HepG2 (cell line): ENCODE results near the gene C2CD4A. TPM values are rescaled to one million over a fixed set of nuclear protein-coding genes. Genes with fewer than 3 reads are reported as not detected.

Experiments
- ARHGAP35 ChIP-seq: sonication (generic); formaldehyde crosslinking; IDR thresholded peaks from 2 replicates; pipeline ENCODE4 v1.9.0; 2022; ENCODE audit warnings: mild to moderate bottlenecking, inconsistent platforms, moderate library complexity, missing genetic modification reagents, borderline replicate concordance
- ATRX ChIP-seq: sonication (generic); formaldehyde crosslinking; IDR thresholded peaks from 2 replicates; pipeline ENCODE4 v1.4.0; 2020; ENCODE audit warnings: missing genetic modification reagents, borderline replicate concordance
- CENPX ChIP-seq: sonication (generic); formaldehyde crosslinking; IDR thresholded peaks from 2 replicates; pipeline ENCODE4 v1.9.0; 2021; ENCODE audit warnings: mild to moderate bottlenecking, missing genetic modification reagents, moderate library complexity
- CSRNP2 ChIP-seq: sonication (generic); formaldehyde crosslinking; conservative IDR thresholded peaks from 2 replicates; pipeline ENCODE4 v1.8.0; 2022; ENCODE audit warnings: low read depth, missing genetic modification reagents
- KDM6A ChIP-seq: IDR thresholded peaks from 2 replicates; pipeline ENCODE4 v1.6.1; 2016; ENCODE audit warnings: low read depth
- MNT ChIP-seq: fragments of 450-650 bp; IDR thresholded peaks from 2 replicates; pipeline ENCODE4 v1.6.1; 2016
- NFATC3 ChIP-seq: sonication (generic); formaldehyde crosslinking; IDR thresholded peaks from 2 replicates; pipeline ENCODE4 v1.5.1; 2020; ENCODE audit warnings: mild to moderate bottlenecking, missing genetic modification reagents
- PPARG ChIP-seq: conservative IDR thresholded peaks from 2 replicates; pipeline ENCODE4 v1.6.1; 2016; ENCODE audit warnings: missing biosample characterization, missing genetic modification reagents
- TBX3 ChIP-seq: fragments of 450-650 bp; IDR thresholded peaks from 2 replicates; pipeline ENCODE4 v1.6.1; 2017; ENCODE audit warnings: antibody characterized with exemption, mild to moderate bottlenecking, inconsistent platforms, borderline replicate concordance
- TRIM24 ChIP-seq: sonication (generic); formaldehyde crosslinking; IDR thresholded peaks from 2 replicates; pipeline ENCODE4 v1.8.0; 2022; ENCODE audit warnings: mild to moderate bottlenecking, missing genetic modification reagents
- WIZ ChIP-seq: sonication (generic); formaldehyde crosslinking; IDR thresholded peaks from 2 replicates; pipeline ENCODE4 v1.5.1; 2020; ENCODE audit warnings: mild to moderate bottlenecking, missing genetic modification reagents
- YY1 ChIP-seq: IDR thresholded peaks from 2 replicates; pipeline ENCODE4 v1.6.1; 2011; ENCODE audit warnings: low read length, low read depth, moderate library complexity, mild to moderate bottlenecking; ENCODE audit not compliant: insufficient read depth, insufficient replicate concordance
- ZBTB7B ChIP-seq: sonication (generic); formaldehyde crosslinking; IDR thresholded peaks from 2 replicates; pipeline ENCODE4 v1.4.0; 2020; ENCODE audit warnings: missing genetic modification reagents
- ZFP62 ChIP-seq: sonication (generic); formaldehyde crosslinking; IDR thresholded peaks from 2 replicates; pipeline ENCODE4 v1.4.0; 2020; ENCODE audit warnings: missing genetic modification reagents
- ZNF124 ChIP-seq: sonication (generic); formaldehyde crosslinking; IDR thresholded peaks from 2 replicates; pipeline ENCODE4 v1.4.0; 2020; ENCODE audit warnings: missing genetic modification reagents
- ZNF326 ChIP-seq: sonication (generic); formaldehyde crosslinking; IDR thresholded peaks from 2 replicates; pipeline ENCODE4 v1.4.0; 2020; ENCODE audit warnings: missing genetic modification reagents, borderline replicate concordance
- ZNF33A ChIP-seq: sonication (generic); formaldehyde crosslinking; IDR thresholded peaks from 2 replicates; pipeline ENCODE4 v1.5.1; 2020; ENCODE audit warnings: missing genetic modification reagents, mild to moderate bottlenecking, moderate library complexity, borderline replicate concordance
- ZNF382 ChIP-seq: sonication (generic); formaldehyde crosslinking; IDR thresholded peaks from 2 replicates; pipeline ENCODE4 v1.5.0; 2020; ENCODE audit warnings: missing genetic modification reagents, mild to moderate bottlenecking, borderline replicate concordance
- ZNF414 ChIP-seq: sonication (generic); formaldehyde crosslinking; IDR thresholded peaks from 2 replicates; pipeline ENCODE4 v1.5.0; 2020; ENCODE audit warnings: missing genetic modification reagents
- ZNF558 ChIP-seq: sonication (generic); formaldehyde crosslinking; IDR thresholded peaks from 2 replicates; pipeline ENCODE4 v1.9.0; 2022; ENCODE audit warnings: mild to moderate bottlenecking, missing genetic modification reagents, borderline replicate concordance
- ZNF577 ChIP-seq: sonication (generic); formaldehyde crosslinking; IDR thresholded peaks from 2 replicates; pipeline ENCODE4 v1.4.0; 2020; ENCODE audit warnings: mild to moderate bottlenecking, low read depth, missing genetic modification reagents, borderline replicate concordance
- ZNF660 ChIP-seq: sonication (generic); formaldehyde crosslinking; IDR thresholded peaks from 2 replicates; pipeline ENCODE4 v1.5.1; 2020; ENCODE audit warnings: mild to moderate bottlenecking, low read depth, missing genetic modification reagents, borderline replicate concordance
- ZNF780A ChIP-seq: sonication (generic); formaldehyde crosslinking; IDR thresholded peaks from 2 replicates; pipeline ENCODE4 v1.8.0; 2022; ENCODE audit warnings: mild to moderate bottlenecking, missing genetic modification reagents, moderate library complexity
- ZSCAN9 ChIP-seq: IDR thresholded peaks from 2 replicates; pipeline ENCODE4 v1.6.1; 2016; ENCODE audit warnings: borderline replicate concordance
- polyA plus RNA-seq, 8 experiments: library from polyadenylated mRNA; depleted of rRNA in 3 of 8; stranded (reverse) in 7 of 8; unstranded in 1 of 8; fragments of >200 nt; fragmentation: Illumina TruSeq in 4 of 8; extraction: Trizol in 4 of 8; gene quantifications; 2 replicates each; pipeline versions ENCODE4 v1.2.1 to v1.2.3, GENCODE V29; 2011 to 2016; ENCODE audit warnings: low read depth in 4 of 8, missing spikeins in 1 of 8, mixed read lengths in 1 of 8; ENCODE audit not compliant: insufficient read depth in 1 of 8
- total RNA-seq, 5 experiments: library from RNA; depleted of rRNA; stranded (reverse); fragments of >200 nt; fragmentation: Illumina TruSeq; extraction: Trizol; gene quantifications; 2 replicates each; pipeline ENCODE4 v1.2.3, GENCODE V29; 2016; ENCODE audit warnings: low read depth in 1 of 5
- TF ChIP-seq, protein P1 (sequence below): sonication (generic); formaldehyde crosslinking; IDR thresholded peaks from 2 replicates; pipeline ENCODE4 v1.9.0; 2022; ENCODE audit warnings: missing genetic modification reagents, mild to moderate bottlenecking, borderline replicate concordance

Gene C2CD4A
- total and polyA plus RNA-seq, 2 of the 13 experiments (the other 11 are each of a cell fraction or from before 2014, with no cell fraction given), result 0.20 TPM; not detected in 1

- no peak for TF ChIP-seq ZNF382
- peak; percentile 96 for TF ChIP-seq ZNF414 (CRISPR knock-in tag)
- TF ChIP-seq ZNF558 (CRISPR knock-in tag), result no peak; the same call in 1 of the 2 replicates
- TF ChIP-seq KDM6A, result no peak
- TF ChIP-seq PPARG (CRISPR knock-in tag), result peak; percentile 53; the same call in 1 of the 2 replicates
- TF ChIP-seq TBX3, result no peak
- no peak for TF ChIP-seq TRIM24 (CRISPR knock-in tag)
- no peak for TF ChIP-seq CSRNP2 (CRISPR knock-in tag)
- TF ChIP-seq ZSCAN9 (CRISPR knock-in tag), result no peak
- TF ChIP-seq WIZ (CRISPR knock-in tag), result no peak; the same call in 1 of the 2 replicates
- no peak for TF ChIP-seq CENPX (CRISPR knock-in tag)
- no peak for TF ChIP-seq ZNF780A (CRISPR knock-in tag)
- TF ChIP-seq ZBTB7B (CRISPR knock-in tag), result peak; percentile 83
- no peak for TF ChIP-seq ZNF577
- TF ChIP-seq YY1, result no peak
- TF ChIP-seq ZNF33A (CRISPR knock-in tag), result no peak
- TF ChIP-seq ATRX (CRISPR knock-in tag), result no peak
- 0 out of 2 replicates have a peak, but pooled peaks have one; percentile 28 for TF ChIP-seq NFATC3 (CRISPR knock-in tag)
- TF ChIP-seq, protein P1, sequence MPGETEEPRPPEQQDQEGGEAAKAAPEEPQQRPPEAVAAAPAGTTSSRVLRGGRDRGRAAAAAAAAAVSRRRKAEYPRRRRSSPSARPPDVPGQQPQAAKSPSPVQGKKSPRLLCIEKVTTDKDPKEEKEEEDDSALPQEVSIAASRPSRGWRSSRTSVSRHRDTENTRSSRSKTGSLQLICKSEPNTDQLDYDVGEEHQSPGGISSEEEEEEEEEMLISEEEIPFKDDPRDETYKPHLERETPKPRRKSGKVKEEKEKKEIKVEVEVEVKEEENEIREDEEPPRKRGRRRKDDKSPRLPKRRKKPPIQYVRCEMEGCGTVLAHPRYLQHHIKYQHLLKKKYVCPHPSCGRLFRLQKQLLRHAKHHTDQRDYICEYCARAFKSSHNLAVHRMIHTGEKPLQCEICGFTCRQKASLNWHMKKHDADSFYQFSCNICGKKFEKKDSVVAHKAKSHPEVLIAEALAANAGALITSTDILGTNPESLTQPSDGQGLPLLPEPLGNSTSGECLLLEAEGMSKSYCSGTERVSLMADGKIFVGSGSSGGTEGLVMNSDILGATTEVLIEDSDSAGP (CRISPR knock-in tag), result peak; percentile 77; the same call in 1 of the 2 replicates
- no peak for TF ChIP-seq ZFP62 (CRISPR knock-in tag)
- TF ChIP-seq ZNF660 (CRISPR knock-in tag), result no peak
- no peak; the same call in 1 of the 2 replicates for TF ChIP-seq ZNF124 (CRISPR knock-in tag)
- no peak for TF ChIP-seq ZNF326
- peak; percentile 52; the same call in 1 of the 2 replicates for TF ChIP-seq ARHGAP35 (CRISPR knock-in tag)
- TF ChIP-seq MNT, result no peak
Observed at GRCh38 chr15:62060113-62060895, 6.5 kb upstream of the C2CD4A start, which contains the start of gene VPS13C (continued).
